GM13976 (cell line): ENCODE results near the gene LRRC71.

Experiments used
- DNase-seq: peaks from one replicate; pipeline ENCODE4 v3.0.0; 2012; ENCODE audit warnings: low spot score
- CTCF ChIP-seq: IDR thresholded peaks from 2 replicates; pipeline ENCODE4 v1.5.1; 2012; ENCODE audit warnings: borderline replicate concordance, mild to moderate bottlenecking; ENCODE audit not compliant: insufficient read depth; ENCODE audit errors: extremely low read depth, missing control alignments, control extremely low read depth
- in situ Hi-C: fragments of 300-500 bp; cut with MboI; formaldehyde crosslinking; loops from one replicate; pipeline ENCODE4 v1.12.0; 2022; ENCODE audit warnings: low sequenced_read_pairs, mixed read lengths, inconsistent platforms; ENCODE audit not compliant: unreplicated experiment

LRRC71 gene

DNA sequence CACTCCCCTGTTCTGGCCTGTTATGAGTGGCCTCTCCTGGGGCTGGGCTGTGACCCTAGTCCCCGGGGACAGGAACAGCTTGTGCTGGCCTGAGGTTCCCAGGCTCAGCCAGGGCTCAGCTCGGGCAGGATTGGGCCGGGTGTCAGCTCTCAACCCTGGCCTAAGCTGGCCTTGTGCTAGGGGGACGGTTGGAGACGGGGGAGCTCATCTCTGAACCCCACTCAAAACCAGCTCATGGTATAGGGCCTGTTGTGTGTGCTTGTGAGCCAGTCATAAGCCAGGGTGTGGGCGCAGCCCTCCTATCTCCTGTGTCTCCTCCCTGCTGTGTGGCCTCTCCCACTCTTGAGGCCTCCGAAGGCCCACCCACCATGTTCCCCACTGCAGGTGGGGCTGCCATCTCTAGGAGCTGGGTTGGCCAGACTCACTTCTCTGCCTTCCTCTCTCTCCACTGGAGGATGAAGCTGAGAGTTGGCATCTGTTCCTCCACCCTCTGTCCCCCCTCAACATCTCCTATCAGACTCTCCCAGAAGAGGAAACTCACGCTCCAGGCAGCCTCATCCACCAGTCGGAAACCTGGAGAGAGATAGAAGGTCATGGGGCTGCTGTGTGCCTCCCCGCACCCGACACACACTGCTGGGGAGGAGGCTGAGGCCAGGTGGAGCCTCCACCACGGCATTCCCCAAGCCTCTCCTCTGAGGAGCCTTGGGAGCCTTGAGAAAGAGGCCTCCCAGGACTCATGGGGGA lies 25.5 kb upstream of the LRRC71 start:
- no peak for TF ChIP-seq CTCF
- in situ Hi-C loops, result loop anchor here (5.0 kb wide), 1 partner anchor 53 kb away; no protein-coding TSS in a partner anchor
- no peak for DNase-seq

GRCh38 chr1:156895455-156895812 lies 25.0 kb upstream of the LRRC71 start:
- TF ChIP-seq CTCF, result no peak
- in situ Hi-C loops, result no loop called here
- DNase-seq, result no peak

DNA sequence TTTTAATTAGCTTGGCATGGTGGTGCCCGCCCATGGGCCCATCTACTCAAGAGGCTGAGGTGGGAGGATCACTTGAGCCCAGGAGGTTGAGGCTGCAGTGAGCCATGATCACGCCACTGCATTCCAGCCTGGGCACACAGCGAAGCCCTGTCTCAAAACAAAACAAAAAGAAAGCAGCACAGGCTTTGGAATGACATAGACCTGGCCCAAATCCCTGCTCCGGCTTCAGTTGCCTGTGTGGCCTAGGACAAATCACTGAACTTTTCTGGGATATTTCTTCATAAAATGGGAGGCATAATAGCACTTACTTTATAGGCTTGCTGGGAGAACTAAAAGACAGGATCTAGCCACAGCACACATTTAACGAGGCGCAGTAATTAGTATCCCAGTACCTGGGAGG lies 24.5 kb upstream of the LRRC71 start:
- in situ Hi-C loops, result no loop called here
- no peak for DNase-seq
- no peak for TF ChIP-seq CTCF

DNA sequence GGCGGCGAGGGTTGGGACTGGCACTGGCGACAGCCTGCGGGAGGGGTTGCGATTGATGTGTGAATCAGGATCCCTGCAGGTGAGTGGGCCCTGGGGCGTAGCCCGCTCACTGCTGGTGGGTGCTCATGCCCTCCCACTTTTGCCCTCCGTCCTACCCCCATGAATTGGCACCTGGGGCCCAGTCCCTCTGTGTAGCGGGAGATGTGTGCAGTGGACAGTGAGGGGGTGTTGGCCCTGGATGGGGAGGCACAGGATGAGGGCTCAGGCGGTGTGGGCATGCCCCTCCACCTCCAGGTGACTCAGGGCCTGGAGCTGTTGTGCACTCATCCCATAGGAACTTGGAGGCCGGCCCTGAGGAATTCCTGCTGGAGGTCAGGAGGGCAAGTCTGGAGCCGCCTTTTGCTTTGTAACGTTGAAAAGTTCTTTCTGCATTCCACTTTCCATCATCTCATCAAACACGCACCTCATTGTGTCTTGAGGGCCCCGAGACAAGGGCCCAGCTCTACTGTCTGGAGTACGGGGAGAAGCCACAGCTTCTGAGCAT lies 23.9 kb upstream of the LRRC71 start:
- in situ Hi-C loops, result no loop called here
- TF ChIP-seq CTCF, result no peak
- DNase-seq, result no peak

GRCh38 chr1:156897078-156897825 lies 23.2 kb upstream of the LRRC71 start:
- no peak for DNase-seq
- TF ChIP-seq CTCF, result no peak
- in situ Hi-C loops, result no loop called here

- in situ Hi-C loops, result no loop called here
- no peak for DNase-seq
- no peak for TF ChIP-seq CTCF
These were observed 22.3 kb upstream of the LRRC71 start for GRCh38 chr1:156898161-156898566.
